HG02852 (cell line): ENCODE measurements around the gene PPM1N.

ENCODE experiments used
- ATAC-seq: cut with Tn5 transposase; IDR thresholded peaks from one replicate; pipeline ENCODE4 v1.9.1; 2021; ENCODE audit warnings: mild to moderate bottlenecking, moderate library complexity; ENCODE audit not compliant: unreplicated experiment

Gene PPM1N

DNA sequence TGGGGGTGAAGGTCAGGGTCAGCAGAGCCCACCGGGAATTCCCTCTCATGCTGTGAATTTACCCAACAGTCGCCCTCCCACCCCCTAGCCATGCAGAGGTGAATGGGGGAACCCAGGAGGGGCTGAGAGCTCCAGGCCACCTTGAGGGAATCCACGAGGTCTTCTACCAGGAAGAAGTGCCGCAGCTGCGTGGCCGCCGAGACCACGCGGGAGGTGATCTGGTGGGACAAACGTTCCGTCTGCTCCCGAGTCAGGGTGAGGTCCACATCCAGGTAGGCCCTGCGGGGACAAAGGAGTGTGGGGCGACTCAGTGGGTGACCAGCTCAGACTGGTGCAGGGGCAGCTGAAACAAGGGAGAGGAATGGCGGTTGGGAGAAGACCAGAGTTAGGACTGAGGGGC lies 9.5 kb upstream of the PPM1N start:
- ATAC-seq: no peak

DNA sequence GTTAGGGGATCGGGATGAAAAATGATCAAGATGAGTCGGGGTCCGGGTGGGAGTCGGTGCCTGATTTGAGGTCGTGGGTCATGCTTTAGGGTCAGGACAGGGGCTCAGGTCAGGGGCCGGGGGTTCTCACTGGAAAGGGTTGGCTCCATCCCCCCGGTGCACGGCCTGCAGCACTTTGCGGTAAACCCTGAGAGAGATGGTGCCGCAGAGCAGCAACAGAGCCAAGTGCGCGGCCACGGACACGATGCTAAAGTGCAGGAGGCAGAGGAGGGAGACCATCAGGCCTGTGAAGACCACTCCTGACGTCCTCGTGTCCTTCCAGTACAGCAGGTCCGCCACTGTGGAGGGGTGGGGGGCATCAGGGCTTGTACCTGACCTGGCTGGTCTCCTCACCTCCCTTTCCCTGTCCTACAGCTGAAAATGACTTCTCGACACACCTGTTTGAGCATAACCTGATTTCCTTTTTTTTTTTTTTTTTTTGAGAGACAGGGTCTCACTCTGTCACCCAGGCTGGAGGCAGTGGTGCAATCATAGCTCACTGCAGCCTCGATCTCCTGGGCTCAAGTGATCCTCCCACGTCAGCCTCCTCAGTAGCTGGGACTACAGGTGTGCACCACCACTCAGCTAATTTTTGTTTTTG lies 8.9 kb upstream of the PPM1N start:
- ATAC-seq: no peak

DNA sequence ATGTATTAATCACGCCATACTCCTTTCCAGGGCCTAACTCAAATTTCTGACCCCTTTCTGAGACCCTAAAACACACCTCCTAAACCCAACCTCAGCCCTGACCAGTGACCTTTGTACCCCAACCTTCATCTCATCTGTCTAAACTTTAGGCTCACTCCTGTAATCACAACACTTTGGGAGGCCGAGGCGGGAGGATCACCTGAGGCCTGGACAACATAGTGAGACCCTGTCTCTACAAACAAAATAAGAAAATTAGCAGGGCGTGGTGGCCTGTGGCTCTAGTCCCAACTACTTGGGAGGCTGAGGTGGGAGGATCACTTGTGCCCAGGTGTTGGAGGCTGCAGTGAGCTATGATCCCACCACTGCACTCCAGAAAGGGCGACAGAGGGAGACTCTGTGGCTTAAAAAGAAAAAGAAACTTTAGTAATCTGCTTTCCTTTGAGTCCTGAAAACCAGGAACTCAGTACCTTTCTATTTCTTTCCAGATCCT lies 6.1 kb upstream of the PPM1N start:
- ATAC-seq: no peak

DNA sequence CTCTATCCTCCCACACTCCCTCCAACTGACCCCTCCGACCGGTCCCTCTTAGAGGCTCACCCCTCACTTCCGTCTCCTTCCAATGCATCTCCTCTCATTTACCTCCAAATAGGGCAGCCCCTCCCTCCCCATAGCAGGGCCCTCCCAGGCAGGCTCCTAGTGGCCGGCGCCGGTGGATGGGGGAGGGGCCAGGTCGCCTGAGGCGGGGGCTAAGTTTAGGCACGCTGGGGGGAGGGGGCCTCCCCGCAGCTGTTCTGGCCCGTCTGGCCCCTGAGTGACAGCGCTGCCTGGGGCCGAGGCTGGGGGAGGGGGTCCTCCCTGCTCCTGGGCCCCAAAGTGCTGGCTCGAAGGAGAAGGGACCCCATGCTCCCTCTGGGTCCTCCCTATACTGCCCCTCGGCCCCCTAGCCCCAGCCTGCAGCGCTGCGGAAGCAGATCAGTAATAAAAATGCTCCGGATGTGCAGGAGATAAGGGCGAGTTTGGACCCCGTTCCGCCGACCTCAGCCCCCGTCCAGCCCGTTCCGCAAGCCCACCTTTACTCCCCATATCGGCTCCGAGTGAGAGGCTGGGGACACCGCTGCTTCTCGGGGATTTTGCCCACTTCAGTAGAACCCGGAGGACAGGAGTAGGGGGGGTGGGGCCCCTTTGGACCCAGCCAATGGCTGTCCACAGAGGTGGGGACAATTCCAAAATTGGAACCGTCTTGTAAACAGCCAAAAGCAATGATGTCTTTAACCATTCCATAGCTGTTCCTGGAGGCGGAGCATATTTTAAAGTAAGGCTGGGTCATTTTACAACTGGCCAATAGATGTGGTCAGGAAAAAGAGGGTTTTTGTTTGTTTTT lies 5.4 kb upstream of the PPM1N start:
- ATAC-seq: no peak

DNA sequence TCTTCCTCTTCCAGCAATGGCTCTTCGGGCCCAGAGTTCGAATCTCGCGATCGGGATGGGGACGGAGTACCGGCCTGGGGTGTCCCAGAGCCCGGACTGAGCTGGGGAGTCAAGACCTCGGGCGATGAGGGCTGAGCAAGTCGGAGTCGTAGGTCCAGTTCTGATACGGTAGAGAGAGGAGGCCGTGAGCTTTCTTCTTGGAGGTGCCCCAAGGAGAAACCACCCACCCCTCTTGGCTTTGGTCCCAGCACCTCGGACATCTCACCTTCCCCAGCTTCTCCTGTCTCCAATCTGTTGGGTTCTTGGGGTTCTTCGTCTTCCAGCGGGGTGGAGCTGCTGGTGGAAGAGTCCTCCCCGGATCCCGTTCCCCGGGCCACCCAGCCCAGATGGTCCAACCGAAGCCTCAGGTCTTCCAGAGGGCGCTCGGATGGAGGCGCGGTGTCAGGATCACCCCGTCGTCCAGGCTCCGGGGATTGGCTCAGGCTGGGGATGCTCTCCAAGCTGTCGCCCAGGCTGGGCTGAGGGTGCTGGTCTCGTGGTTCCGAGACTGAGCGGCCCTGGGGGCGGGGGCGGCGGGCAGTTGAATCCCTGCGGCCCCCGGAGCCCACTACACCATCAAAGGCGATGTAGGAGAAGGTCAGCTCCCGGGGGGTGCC lies 3.9 kb upstream of the PPM1N start:
- ATAC-seq: no peak

DNA sequence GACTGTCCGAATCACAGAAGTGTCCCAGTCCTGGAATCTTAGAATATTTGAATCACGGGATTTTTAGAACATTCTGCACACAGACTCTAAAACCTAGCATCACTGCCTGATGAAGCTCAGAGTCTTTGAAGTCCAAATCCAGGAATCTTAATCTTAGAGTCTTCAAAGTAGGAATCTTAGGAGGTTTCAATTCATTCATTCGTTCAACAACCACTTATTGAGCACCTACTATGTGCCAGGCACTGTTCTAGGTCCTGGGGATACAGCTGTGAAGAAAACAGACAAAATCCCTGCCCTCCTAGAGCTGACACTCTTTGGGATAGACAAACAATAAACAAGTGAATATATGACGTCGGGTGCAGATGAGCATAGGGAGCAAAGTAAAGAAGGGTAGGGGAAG lies 3.1 kb upstream of the PPM1N start:
- no peak for ATAC-seq

DNA sequence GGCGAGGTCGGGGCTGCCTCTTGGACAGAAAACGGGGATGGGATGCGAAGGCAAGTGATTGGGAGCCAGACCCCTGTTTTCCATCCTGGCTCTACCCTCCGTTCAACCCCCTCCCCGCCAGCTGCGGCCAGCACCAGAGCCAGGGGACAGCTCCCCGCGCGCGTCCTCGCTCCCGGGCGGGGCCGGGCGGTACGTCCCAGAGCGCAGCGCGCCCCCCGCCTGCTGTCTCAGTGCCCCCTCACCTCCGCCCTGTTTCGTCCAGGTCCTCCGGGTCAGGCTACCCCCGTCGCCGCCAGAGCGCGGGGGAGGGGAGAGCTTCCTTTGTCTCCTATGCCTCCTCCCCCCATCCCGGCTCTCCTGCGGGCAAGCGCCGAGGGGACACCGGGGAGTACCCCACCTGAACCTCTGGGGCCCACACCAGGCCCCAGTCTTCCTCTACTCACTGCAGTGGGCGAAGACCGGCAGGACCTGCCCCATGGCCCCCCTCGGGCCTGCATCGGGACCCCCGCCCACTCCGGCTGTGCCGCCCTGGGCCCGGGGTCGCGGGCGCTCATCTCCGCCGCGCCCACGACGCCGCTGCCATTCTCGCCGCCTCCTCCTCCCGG lies 1.8 kb upstream of the PPM1N start:
- no peak for ATAC-seq

DNA sequence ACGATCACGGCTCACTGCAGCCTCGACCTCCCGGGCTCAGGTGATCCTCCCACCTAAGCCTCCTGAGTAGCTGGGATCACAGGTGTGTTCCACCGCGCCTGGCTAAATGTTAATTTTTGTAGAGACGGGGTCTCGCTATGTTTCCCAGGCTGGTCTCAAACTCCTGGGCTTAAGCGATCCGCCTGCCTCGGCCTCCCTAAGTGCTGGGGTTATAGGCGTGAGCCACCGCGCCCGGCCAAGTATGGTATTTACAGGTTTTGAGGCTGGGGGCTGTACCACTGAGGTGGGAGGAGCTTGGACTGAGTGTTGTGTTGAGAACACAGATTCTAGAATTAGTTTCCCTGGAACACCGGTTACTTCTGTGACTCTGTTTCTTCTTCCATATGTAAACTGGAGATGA lies 452 bp upstream of the PPM1N start:
- no peak for ATAC-seq

DNA sequence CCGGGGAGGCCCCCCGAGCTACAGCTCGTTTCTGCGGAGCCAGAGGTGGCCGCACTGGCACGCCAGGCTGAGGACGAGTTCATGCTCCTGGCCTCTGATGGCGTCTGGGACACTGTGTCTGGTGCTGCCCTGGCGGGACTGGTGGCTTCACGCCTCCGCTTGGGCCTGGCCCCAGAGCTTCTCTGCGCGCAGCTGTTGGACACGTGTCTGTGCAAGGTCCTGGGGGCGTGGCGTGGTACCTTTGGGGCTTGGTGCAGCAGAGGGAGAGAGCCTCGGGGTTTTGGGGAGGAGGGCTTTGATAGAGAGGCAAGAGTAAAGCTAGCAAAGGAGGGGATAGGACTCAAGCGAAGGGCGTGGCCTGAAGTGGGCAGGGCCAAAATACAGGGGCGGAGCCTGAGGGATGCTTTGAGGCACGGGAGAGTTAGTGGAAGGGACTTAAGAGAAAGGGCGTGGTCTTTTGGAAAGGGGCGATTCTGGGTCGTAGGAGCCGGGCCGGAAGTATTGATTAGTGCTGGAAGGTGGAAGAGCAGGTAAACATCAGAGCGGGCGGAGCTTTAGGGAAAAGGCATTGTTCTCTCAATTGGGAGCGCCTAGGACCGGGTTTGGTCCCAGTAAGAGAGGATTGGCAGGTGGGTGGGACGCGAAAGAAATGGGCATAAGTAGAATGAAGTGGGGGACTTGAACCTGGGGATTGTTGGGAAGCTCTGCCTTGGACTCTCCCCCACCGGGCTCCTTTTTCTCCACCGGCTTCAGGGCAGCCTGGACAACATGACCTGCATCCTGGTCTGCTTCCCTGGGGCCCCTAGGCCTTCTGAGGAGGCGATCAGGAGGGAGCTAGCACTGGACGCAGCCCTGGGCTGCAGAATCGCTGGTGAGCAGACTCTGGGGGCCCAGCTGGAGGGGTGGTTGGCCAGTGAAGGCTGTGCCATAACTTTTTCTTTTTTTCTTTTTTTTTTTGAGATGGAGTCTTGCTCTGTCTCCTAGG lies 1.2 kb downstream of the PPM1N start:
- no peak for ATAC-seq

DNA sequence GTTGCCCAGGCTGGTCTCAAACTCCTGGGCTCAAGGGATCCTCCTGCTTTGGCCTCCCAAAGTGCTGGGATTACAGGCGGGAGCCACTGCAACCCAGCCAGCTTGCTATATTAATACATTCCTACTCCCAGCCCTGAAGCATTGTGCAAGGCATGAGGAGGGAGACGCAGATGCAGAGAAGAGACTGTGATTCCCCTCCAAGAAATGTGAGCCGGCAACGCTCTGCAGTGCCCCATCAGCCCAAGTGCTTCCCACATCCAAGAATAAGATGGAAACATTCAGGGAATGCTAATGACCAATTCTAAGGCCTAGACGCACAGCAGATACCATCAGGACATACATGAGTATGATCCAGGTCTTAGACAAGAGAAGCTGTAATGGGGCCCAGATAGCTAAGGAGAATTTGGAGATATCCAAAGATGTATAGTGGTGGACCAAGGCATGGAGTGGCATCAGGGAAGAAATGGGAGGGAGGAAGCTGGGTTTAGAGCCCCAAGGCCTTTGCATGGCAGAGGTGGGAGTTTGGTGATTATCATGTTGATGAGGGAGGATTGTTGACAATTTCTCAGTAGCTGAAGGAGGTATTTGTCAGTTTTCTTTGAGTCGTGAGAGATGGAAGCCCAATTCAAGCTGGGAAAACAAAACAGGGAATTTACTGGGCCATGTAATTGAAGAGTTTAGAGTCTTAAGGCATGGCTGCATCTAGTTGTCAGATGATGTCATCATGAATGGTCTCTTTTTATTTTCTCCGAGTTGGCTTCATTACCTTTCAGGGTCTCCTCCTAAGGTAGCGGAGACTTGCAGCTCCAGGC lies 2.9 kb downstream of the PPM1N start:
- no peak for ATAC-seq

DNA sequence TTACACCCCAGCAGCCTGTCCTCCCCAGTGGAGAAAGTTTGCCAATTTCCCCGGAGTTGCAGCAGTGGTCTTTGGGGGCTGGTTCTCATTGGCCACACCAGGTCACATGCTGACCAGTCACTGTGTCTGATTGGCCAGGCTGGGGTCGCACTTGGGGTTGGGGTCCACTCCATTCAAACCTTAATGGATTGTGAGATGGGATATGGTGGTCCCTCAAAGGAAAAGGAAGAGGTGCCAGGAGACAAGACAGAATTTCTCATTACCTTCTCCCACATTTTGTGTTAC lies 3.4 kb downstream of the PPM1N start:
- ATAC-seq: no peak

DNA sequence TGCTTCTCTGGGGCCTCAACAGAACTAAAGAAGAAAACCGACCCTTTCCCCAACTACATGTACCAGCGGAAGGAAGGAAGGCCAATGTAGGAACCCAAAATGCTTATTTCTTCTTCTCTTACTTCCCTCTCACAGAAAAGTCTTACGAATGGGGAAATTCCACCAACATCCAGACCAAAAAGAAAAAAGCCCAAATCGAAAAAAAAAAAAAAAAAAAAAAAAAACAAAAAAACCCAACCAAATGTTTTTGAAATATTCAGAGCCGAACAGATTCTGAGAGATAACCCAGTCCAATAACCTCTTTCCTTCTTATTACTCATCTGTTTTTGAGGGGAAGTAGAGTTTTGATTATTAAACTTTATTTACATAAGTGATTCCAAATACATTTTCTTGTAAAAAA lies 3.9 kb downstream of the PPM1N start:
- ATAC-seq: no peak

DNA sequence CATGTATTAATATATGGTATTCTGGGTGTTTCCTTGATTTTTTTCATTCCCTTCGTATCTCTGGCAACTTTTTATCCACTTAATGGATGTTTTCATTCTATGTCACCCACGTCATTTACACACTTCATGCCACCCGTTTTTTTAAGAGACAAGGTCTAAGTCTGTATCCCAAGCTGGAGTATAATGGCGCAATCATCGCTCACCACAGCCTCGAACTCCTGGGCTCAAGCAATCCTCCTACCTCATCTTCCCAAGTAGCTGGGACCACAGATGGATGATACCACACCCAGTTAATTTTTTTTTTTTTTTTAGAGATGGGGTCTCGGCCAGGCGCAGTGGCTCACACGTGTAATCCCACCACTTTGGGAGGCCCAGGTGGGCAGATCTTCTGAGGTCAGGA lies 5.7 kb downstream of the PPM1N start:
- no peak for ATAC-seq

DNA sequence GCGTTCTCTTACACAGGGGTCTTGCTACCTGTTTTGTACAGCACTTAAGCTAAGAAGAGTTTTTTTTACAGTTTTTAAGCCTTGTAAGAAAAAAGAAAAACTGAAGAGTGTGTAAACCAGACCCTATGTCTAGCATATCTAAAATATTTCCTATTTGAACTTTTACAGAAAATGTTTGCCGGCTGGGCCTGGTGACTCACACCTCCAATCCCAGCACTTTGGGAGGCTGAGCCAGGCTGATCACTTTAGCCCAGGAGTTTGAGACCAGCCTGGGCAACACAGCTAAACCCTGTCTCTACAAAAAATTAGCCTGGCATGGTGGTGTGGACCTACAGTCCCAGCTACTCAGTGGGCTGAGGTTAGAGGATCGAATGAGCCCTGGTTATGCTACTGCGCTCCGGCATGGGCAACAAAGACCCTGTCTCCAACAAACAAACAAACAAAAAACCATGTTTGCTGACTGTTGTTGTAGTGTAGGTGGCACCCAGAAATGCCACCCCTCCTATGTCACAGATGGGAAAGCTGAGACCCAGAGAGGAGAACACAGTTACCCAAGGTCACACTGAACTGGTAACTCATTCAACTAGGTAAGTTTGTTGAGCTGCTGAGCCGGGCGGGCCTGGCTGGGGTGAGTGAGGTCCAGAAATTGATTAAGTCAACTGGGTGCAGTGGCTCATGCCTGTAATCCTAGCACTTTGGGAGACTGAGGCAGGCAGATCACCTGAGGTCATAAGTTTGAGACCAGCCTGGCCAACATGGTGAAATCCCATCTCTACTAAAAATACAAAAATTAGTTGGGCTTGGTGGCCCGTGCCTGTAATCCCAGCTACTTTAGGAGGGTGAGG lies 7.1 kb downstream of the PPM1N start:
- ATAC-seq: no peak

DNA sequence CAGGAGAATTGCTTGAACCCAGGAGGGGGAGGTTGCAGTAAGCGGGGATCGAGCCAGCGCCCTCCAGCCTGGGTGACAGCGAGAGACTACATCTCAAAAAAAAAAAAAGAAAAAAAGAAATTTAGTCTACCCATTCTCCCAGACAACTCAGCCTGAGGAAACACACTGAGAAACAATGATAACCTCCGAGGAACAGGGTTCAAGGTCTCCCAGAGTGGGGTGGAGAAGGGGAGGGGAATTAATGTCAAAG lies 7.7 kb downstream of the PPM1N start:
- ATAC-seq: no peak

DNA sequence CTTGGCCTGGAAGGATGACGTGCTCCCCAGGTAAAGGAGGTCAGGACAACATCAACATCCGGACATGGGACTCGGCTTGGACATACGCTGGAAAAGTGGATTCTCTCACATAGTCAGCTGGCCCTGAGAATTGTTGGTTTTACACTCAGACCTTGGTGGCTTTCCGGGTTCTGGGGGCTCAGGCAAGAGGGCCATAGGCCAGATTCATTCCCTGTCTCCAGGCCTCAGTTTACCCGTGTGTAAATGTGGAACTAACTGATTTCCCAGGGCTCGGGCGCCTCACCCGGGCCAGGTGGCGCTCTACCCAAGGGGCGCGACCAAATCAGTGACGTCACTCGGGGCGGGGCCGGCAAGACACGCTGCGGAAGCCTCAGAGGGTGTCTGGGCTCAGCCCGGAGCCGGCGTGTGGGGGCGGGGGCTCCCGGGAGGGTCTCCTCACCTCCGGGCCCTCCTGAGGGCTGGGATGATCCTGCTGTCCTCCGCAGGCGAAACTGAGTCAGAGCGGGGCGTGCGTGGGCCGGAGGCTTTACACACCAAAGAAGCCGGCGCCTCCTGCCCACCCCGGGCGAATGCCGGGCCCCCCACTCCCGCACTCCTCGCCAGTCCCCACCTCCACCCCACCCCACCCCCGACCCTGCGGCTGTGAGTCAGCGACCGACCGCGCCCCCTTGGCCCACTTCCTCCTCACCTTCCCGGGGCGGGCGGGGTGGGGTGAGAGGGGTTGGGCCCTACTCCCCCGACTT lies 8.2 kb downstream of the PPM1N start:
- peak; percentile 59 for ATAC-seq

DNA sequence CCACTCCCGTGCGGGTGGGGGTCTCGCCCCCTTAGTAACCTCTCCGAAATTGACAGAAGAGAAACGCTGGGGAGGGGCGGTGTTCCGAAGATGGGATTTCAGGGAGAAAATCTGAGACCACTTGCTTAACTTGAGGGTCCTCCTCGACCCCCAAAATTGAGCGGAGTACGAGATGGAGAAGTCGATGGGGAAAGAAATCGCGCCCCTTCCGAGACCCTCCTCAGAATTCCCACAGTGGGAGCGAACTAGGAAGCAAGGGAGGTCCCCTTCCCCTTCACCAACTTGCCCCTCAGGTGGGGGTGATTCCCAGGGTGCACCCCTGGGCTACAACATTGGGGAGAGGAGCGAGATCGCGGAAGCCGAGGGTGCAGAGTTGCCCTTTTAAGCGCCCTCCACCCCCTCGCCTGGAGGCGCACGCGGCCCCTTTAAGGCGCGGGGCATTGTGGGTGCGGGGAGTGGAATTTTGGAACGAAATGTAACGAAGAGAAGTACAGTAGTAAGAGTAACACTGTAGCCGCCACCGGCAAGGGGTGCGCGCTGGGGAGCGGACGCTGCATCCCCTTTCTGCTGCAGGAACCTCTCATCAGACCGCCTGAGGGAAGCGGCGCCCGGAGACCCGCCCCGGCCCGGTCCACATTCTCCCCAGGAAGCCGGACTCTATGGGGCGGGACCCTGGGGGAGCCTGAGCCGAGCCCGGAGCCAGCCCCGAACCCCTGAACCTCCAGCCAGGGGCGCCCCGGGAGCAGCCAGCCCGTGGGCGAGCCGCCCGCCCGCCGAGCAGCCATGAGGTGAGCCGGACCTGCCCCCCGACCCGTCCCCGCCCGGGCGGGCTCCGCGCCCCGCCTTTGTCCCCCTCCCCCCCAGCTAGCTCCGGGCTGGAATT lies 9.0 kb downstream of the PPM1N start, which contains the start of gene VASP:
TSS of gene VASP (plus strand) at position 491 of the 883 bp plus-strand sequence. CDS start at position 784, 293 bp downstream.
- peak; percentile 44 for ATAC-seq
